NB4 (cell line): ENCODE measurements around the gene GPR35.

Experiments used
- DNase-seq: peaks from one replicate; pipeline ENCODE4 v3.0.0; 2010; ENCODE audit warnings: low read depth
- H3K4me3 ChIP-seq: one replicate; pipeline ENCODE4 v1.5.1; 2011; ENCODE audit warnings: mild to moderate bottlenecking, low read depth, low read length, moderate library complexity
- CTCF ChIP-seq: IDR thresholded peaks from one replicate; pipeline ENCODE4 v1.5.1; 2012; ENCODE audit warnings: low read depth, low read length
- MAX ChIP-seq: IDR thresholded peaks from 2 replicates; pipeline ENCODE4 v1.6.1; 2011; ENCODE audit warnings: low read depth, low read length
- MYC ChIP-seq: IDR thresholded peaks from 2 replicates; pipeline ENCODE4 v1.6.1; 2011; ENCODE audit warnings: low read depth, low read length
- POLR2A ChIP-seq: IDR thresholded peaks from 2 replicates; pipeline ENCODE4 v1.6.1; 2011; ENCODE audit warnings: mild to moderate bottlenecking; ENCODE audit not compliant: insufficient read length; ENCODE audit errors: extremely low read depth

Gene GPR35

GRCh38 chr2:240602266-240603050 is 22.8 kb upstream of the GPR35 start:
- no peak for TF ChIP-seq POLR2A
- no peak for TF ChIP-seq CTCF
- TF ChIP-seq MYC: no peak
- no peak for TF ChIP-seq MAX
- DNase-seq: no peak
- no peak overlapping the region for H3K4me3 ChIP-seq

- TF ChIP-seq POLR2A (no peak), MAX (no peak), MYC (no peak), CTCF (no peak)
- no peak for DNase-seq
- H3K4me3 ChIP-seq: no peak overlapping the region
Observed at GRCh38 chr2:240603081-240603835, 22.0 kb upstream of the GPR35 start.

GRCh38 chr2:240603846-240604245 is 21.4 kb upstream of the GPR35 start:
- no peak for DNase-seq
- no peak overlapping the region for H3K4me3 ChIP-seq
- TF ChIP-seq MAX: no peak
- TF ChIP-seq CTCF: no peak
- no peak for TF ChIP-seq POLR2A
- TF ChIP-seq MYC: no peak

- peak; percentile 67 for TF ChIP-seq CTCF
- no peak for TF ChIP-seq MYC
- H3K4me3 ChIP-seq: no peak overlapping the region
- DNase-seq: peak; percentile 55
Observed at GRCh38 chr2:240604291-240604938, 20.9 kb upstream of the GPR35 start.

- DNase-seq: no peak
- no peak overlapping the region for H3K4me3 ChIP-seq
- no peak for TF ChIP-seq CTCF
- no peak for TF ChIP-seq MAX
- no peak for TF ChIP-seq MYC
- TF ChIP-seq POLR2A: no peak
Observed at GRCh38 chr2:240604939-240605716, 20.2 kb upstream of the GPR35 start.
